NCI-H446 treated with DMSO at 0.1 percent for 48 hours (cell line): ENCODE results near the gene STX4.
A peak's percentile ranks its signal among the peaks of the same experiment; 100 is the strongest.

ENCODE experiments used
- DNase-seq: peaks from one replicate; lab custom pipeline; 2025; lab: John Stamatoyannopoulos, UW

The STX4 gene

DNA sequence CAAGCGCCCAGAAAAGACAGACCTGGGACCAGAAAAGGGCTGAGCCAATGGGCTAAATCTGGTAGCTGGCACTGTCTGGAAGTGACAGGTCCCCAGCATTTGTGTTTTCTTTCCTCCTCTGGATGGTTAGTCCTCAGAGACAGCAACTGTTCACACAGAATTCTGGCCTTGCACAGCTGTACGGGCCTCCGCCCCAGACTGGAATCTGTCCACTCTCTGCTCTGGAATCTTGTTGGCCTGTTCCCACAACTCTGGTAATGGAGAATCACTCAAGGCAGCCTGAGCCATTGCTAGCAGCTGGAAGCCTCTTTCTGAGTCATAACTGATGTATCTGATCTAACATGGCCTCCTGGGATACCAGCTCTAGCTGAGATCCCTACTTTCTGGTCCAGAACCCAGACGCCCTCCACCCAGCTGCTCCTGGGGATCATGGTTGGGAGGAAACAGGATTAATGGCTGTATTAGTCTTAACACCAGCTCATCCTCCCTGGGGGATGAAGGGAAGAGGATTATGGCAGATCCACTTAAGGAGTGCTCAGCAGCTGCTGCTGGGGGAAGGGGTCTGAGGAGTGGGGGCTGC lies 31.6 kb downstream of the STX4 start:
- DNase-seq, result no peak

DNA sequence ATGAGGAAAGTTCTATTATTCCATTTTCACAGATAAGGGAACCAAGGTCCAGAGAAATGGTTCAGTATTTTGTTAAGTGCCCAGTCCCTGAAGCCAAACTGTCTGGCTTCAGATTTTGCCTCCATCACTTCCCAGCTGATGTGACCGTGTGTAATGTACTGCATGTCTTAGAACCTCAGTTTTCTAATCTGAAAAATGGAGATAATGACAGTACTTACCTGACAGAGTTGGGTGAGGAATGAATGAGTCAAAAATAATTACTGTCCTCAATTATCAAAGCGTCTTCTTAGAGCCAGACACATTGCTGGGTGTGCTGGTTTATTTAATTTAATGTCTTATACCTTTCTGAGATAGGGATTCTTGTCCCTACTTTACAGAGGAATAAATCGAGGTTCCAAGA lies 34.0 kb downstream of the STX4 start:
- no peak for DNase-seq

GRCh38 chr16:31071861-31072260 lies 38.5 kb downstream of the STX4 start:
- DNase-seq, result no peak

GRCh38 chr16:31072540-31073141 lies 39.3 kb downstream of the STX4 start:
- no peak for DNase-seq

GRCh38 chr16:31073142-31073969 lies 40.0 kb downstream of the STX4 start:
- DNase-seq, result peak; percentile 73

DNA sequence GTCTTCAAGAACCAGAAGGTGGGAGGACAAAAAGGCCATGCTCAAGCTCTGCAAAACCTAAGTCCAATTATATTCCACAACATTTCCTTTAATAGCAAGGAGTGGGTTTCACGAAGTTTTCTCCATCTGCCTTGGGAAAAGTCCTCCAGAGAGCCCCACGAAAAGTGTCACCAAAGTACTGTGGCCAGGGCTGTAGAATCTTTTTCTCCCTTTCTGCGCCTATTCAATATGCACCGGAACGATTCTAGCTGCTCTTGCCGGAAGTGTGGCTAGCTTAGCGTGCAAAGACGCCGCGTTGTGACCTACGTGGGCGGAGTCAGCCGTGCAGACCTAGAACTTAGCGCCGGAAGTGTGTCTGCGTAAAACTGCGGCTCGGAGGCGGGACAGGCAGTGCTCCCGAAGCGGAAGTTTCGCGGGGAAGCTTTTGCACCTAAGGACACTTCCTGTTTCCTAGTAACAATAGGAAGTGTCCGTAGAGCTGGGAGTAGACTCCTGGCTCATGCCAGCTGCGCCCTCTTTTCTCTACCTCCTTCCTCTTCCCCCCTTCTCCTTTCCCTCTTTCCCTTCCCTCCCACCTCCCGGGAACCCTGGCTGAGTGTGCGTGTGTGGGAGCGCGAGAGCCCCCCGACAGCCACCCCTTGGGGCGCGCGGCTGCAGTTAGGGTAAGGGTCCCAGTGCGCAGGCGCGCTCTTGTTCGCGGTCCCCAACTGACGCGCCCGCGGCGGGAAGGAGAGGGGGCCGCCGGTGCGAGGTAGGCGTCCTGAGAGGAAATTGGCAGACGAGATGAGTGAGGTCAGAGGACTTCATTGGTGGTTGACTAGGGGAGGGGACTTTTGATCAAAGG lies 40.8 kb downstream of the STX4 start, which contains the start of the genes ZNF646 and ZNF668:
Gene ZNF646 (plus strand): TSS at position 453 of the 844 bp plus-strand sequence. CDS start 1,903 bp downstream, outside the sequence.
Gene ZNF668 (minus strand): TSS at position 271 of the 844 bp plus-strand sequence. CDS start 9,781 bp downstream, outside the sequence.
- DNase-seq, result peak; percentile 99

- DNase-seq, result no peak
Measured at GRCh38 chr16:31074814-31075183, 41.4 kb downstream of the STX4 start.

GRCh38 chr16:31076319-31076718 lies 43.0 kb downstream of the STX4 start:
- DNase-seq, result no peak

- DNase-seq, result no peak
Measured at GRCh38 chr16:31077024-31077423, 43.7 kb downstream of the STX4 start.

- DNase-seq, result no peak
Measured at GRCh38 chr16:31077592-31078396, 44.4 kb downstream of the STX4 start.

GRCh38 chr16:31078597-31079341 lies 45.4 kb downstream of the STX4 start:
- no peak for DNase-seq

DNA sequence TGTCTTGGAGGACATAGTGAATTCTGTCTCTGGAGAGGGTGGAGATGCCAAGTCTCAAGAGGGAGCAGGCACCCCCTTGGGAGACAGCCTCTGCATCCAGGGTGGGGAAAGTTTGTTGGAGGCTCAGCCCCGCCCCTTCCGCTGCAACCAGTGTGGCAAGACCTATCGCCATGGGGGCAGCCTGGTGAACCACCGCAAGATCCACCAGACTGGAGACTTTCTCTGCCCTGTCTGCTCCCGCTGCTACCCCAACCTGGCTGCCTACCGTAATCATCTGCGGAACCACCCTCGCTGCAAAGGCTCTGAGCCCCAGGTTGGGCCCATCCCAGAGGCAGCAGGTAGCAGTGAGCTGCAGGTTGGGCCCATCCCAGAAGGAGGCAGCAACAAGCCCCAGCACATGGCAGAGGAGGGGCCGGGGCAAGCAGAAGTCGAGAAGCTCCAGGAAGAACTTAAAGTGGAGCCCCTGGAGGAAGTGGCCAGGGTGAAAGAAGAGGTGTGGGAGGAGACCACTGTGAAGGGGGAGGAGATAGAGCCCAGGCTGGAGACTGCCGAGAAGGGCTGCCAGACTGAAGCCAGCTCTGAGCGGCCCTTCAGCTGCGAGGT lies 46.1 kb downstream of the STX4 start:
- DNase-seq, result no peak

DNA sequence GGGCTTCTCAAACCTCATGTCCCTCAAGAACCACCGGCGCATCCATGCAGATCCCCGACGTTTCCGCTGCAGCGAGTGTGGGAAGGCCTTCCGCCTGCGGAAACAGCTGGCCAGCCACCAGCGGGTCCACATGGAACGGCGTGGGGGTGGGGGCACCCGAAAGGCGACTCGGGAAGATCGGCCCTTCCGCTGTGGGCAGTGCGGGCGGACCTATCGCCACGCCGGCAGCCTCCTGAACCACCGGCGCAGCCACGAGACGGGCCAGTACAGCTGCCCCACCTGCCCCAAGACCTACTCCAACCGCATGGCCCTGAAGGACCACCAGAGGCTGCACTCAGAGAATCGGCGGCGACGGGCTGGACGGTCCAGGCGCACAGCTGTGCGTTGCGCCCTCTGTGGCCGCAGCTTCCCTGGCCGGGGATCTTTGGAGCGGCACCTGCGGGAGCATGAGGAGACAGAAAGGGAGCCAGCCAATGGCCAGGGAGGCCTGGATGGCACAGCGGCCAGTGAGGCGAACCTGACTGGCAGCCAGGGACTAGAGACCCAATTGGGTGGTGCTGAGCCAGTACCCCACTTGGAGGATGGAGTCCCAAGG lies 46.8 kb downstream of the STX4 start:
- no peak for DNase-seq

DNA sequence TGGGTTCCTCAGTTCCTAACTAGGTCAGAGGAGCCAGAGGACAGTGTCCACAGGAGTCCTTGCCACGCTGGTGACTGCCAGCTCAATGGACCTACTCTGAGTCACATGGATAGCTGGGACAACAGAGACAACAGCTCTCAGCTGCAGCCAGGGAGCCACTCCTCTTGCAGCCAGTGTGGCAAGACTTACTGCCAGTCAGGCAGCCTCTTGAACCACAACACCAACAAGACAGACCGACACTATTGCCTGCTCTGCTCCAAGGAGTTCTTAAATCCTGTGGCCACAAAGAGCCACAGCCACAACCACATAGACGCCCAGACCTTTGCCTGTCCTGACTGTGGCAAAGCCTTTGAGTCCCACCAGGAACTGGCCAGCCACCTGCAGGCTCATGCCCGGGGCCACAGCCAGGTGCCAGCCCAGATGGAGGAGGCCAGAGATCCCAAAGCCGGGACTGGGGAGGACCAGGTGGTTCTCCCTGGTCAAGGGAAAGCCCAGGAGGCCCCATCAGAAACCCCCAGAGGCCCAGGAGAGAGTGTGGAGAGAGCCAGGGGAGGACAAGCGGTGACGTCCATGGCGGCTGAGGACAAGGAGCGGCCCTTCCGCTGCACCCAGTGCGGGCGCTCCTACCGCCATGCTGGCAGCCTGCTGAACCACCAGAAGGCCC lies 47.5 kb downstream of the STX4 start:
- no peak for DNase-seq

DNA sequence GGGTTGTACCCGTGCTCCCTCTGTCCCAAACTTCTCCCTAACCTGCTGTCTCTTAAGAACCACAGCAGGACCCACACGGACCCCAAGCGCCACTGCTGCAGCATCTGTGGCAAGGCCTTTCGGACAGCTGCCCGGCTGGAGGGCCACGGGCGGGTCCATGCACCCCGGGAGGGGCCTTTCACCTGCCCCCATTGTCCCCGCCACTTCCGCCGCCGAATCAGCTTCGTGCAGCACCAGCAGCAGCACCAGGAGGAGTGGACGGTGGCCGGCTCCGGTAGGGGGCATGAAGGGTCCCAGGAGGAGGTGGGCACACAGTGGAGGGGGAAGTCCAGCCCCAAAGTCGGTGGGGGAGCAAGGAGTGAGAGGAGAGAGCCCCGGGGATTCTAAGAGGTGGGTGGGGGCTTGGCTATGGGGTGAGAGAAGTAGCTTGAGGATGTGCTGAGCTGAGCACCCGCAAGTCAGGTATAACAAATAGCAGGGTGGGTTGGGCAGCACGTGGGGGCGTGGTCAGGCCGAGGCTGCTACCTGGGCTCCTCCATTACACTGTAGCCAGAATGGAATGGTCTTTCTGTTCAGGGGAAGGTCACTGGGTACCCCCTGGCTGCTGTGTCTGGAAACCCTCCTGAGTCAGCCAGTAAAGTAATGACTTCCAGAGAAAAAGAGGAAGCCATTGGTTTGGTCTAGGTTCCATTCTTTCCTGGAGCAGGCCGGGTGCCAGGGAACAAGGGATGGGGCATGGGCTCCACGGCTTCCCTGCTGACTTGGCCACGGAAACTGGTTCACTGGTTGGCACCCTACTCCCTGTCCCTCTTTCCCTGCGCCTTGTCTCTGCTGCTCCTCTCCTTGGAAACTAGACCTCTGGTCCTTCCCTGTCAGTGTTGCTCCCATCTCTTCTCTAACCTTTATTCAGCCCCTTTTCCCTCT lies 48.3 kb downstream of the STX4 start:
- DNase-seq, result no peak

DNA sequence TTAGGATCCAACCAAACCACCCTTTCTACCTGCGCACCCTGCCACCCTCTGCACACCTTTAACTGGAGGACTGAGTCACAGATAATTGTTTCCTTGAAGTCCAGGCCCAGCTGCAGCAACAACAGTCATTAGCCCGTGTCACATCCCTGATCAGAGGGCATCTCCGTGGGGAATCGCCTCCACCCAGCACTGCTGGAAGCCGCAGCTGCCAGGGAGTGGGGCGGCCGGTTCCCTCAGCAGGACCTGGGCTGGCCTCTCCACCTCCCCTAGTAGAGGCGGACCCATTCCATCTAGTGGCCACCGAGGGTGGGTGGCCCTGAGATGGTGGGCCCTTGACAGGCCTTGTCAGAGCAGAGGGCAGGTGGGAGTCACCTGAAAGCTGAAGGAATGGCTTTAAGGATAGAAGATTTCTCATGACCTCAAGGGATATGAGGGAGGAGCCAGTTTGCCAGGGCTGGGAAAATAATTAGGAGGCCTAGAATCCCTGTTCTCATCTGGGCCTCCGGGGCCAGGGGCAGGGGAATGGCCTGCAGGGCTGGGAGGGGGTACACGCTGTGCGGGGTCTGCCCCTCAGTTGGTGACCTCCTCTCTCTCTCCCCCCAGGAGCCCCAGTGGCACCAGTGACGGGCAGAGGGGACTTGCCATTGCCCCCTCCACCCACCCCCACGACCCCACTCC lies 49.1 kb downstream of the STX4 start:
- DNase-seq, result no peak

- DNase-seq, result no peak
Measured at GRCh38 chr16:31083081-31083480, 49.7 kb downstream of the STX4 start.

- DNase-seq, result no peak
Measured at GRCh38 chr16:31083556-31083955, 50.2 kb downstream of the STX4 start.
